Endodermal cell (in vitro differentiated cells): ENCODE data around the gene SMARCA2. TPM values are rescaled to one million over a fixed set of nuclear protein-coding genes. Genes with fewer than 3 reads are reported as not detected.

Source experiments
- DNase-seq: peaks from one replicate; pipeline ENCODE4 v3.0.0-alpha.2; 2017
- H3K27ac ChIP-seq: 2 replicates; pipeline ENCODE4 v1.5.1; 2013; ENCODE audit warnings: mild to moderate bottlenecking, low read depth, low read length, moderate library complexity
- H3K27me3 ChIP-seq: 2 replicates; pipeline ENCODE4 v1.6.1; 2013; ENCODE audit warnings: mild to moderate bottlenecking, low read length, moderate library complexity; ENCODE audit not compliant: insufficient read depth, control insufficient read depth, poor library complexity, severe bottlenecking
- H3K36me3 ChIP-seq: 2 replicates; pipeline ENCODE4 v1.7.0; 2013; ENCODE audit warnings: mild to moderate bottlenecking, low read length, moderate library complexity; ENCODE audit not compliant: control insufficient read depth, insufficient read depth
- H3K4me1 ChIP-seq: one replicate; pipeline ENCODE4 v1.7.0; 2013; ENCODE audit warnings: low read length; ENCODE audit not compliant: control insufficient read depth, insufficient read depth
- H3K4me3 ChIP-seq: 2 replicates; pipeline ENCODE4 v1.5.1; 2013; ENCODE audit warnings: mild to moderate bottlenecking, low read length, moderate library complexity
- H3K9ac ChIP-seq: 2 replicates; pipeline ENCODE4 v1.6.1; 2013; ENCODE audit warnings: mild to moderate bottlenecking, low read length, moderate library complexity; ENCODE audit not compliant: poor library complexity, severe bottlenecking; ENCODE audit errors: extremely low read depth
- H3K9me3 ChIP-seq: 2 replicates; pipeline ENCODE4 v1.6.1; 2013; ENCODE audit warnings: mild to moderate bottlenecking, low read length, moderate library complexity; ENCODE audit not compliant: control insufficient read depth
- H3K27ac Mint-ChIP-seq: 2 replicates; pipeline ENCODE4 v1.8.0; 2020; ENCODE audit warnings: mixed read lengths
- H3K27me3 Mint-ChIP-seq: 2 replicates; pipeline ENCODE4 v1.8.0; 2021; ENCODE audit warnings: mild to moderate bottlenecking, mixed read lengths; ENCODE audit not compliant: insufficient read depth
- H3K36me3 Mint-ChIP-seq: 2 replicates; pipeline ENCODE4 v1.8.0; 2020; ENCODE audit warnings: low read depth, mixed read lengths
- H3K4me1 Mint-ChIP-seq: 2 replicates; pipeline ENCODE4 v1.8.0; 2020; ENCODE audit warnings: mixed read lengths
- H3K4me3 Mint-ChIP-seq: 2 replicates; pipeline ENCODE4 v1.8.0; 2020; ENCODE audit warnings: mild to moderate bottlenecking, moderate library complexity, mixed read lengths
- H3K9me3 Mint-ChIP-seq: 2 replicates; pipeline ENCODE4 v1.8.0; 2020; ENCODE audit warnings: mild to moderate bottlenecking, mixed read lengths
- WGBS, 2 experiments: methylation state at CpG; one replicate each; pipeline versions ENCODE4 v1.1.5 to v1.1.7; 2013; ENCODE audit warnings: missing lambda C conversion rate in 2 of 2, mixed read lengths in 1 of 2; ENCODE audit not compliant: insufficient coverage in 1 of 2, insufficient read length in 1 of 2; 5-methylcytosine and 5-hydroxymethylcytosine counted together
- total RNA-seq, 2 donors: library from RNA; stranded (reverse); fragmentation: NEBNext Ultra II Directional in 1 of 2; extraction: Animal tissue kit (Norgen Biotek cat#: 25700) in 1 of 2; gene quantifications; 2 replicates in 1 of 2; 3 replicates in 1 of 2; pipeline ENCODE4 v1.2.1, GENCODE V29; 2021
- TF ChIP-seq, protein P1 (sequence below): fragments of 200-600 bp; sonication (generic); conservative IDR thresholded peaks from 2 replicates; pipeline ENCODE4 v1.5.0; 2021; ENCODE audit warnings: antibody characterized with exemption, mild to moderate bottlenecking

The SMARCA2 gene
- total RNA-seq, 2 donors from 2014 or later: 2.6 to 8.6 TPM

DNA sequence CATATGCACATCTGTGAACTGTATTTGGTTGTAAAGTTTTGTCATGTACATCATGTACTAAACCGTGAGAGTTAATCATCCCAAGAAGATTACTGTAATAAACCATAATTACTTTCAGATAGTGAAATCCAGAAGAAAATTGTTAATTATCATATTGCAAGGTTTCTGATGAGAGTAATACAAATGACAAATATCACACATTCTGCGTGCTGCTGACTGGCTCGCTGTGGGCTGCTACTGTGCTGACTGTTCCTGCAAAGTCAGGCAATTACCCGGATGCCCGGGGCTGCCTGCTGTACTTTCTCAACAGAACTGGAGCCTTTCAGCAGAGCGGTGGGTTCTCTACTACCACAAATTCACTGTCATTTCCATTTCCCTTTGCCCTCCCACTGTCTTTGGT lies 68.3 kb downstream of the SMARCA2 start:
- Mint-ChIP-seq H3K27ac (no peak overlapping the region), H3K36me3 (peaks cover 3% of the 10 kb centered on the region), H3K9me3 (no peaks in the 10 kb centered on the region), H3K4me1 (no peaks in the 10 kb centered on the region), H3K27me3 (no peaks in the 10 kb centered on the region), H3K4me3 (no peak overlapping the region)
- TF ChIP-seq, protein P1, sequence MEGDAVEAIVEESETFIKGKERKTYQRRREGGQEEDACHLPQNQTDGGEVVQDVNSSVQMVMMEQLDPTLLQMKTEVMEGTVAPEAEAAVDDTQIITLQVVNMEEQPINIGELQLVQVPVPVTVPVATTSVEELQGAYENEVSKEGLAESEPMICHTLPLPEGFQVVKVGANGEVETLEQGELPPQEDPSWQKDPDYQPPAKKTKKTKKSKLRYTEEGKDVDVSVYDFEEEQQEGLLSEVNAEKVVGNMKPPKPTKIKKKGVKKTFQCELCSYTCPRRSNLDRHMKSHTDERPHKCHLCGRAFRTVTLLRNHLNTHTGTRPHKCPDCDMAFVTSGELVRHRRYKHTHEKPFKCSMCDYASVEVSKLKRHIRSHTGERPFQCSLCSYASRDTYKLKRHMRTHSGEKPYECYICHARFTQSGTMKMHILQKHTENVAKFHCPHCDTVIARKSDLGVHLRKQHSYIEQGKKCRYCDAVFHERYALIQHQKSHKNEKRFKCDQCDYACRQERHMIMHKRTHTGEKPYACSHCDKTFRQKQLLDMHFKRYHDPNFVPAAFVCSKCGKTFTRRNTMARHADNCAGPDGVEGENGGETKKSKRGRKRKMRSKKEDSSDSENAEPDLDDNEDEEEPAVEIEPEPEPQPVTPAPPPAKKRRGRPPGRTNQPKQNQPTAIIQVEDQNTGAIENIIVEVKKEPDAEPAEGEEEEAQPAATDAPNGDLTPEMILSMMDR: no peak
- no peak overlapping the region for H3K9ac ChIP-seq
- 92 to 96% methylated on average over 4 to 5 of the region's 6 CpGs for whole genome bisulfite sequencing, 2 experiments
- no peak overlapping the region for H3K4me3 ChIP-seq
- no peaks in the 10 kb centered on the region for H3K9me3 ChIP-seq
- no peak for DNase-seq
- no peaks in the 10 kb centered on the region for H3K36me3 ChIP-seq
- no peaks in the 10 kb centered on the region for H3K4me1 ChIP-seq
- H3K27me3 ChIP-seq: no peaks in the 10 kb centered on the region
- H3K27ac ChIP-seq: no peak overlapping the region

DNA sequence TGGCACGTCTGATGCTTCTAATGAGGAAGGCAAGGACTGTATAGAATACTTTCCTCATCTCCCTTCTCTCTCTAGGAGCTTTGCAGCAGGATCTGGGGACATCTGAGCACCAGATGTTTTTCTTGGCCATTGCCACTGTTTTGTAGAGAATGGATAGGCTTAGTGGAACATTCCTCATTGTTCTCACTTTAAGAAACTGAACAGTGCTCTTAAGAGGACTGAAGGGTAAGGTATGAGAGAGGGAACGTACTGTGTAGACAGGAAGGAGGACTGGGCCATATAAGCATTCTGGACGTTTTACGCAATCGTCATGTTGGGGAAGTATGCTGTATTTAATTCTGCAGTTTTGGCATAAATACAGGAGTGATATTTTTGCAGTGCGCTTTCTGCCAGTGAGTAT lies 70.6 kb downstream of the SMARCA2 start:
- H3K27me3 ChIP-seq: no peaks in the 10 kb centered on the region
- no peaks in the 10 kb centered on the region for H3K9me3 Mint-ChIP-seq
- H3K27ac ChIP-seq: no peak overlapping the region
- H3K27ac Mint-ChIP-seq: no peak overlapping the region
- H3K4me1 Mint-ChIP-seq: no peaks in the 10 kb centered on the region
- no peak for DNase-seq
- 91 to 98% methylated on average over 5 to 6 of the region's 6 CpGs for WGBS, 2 experiments
- H3K9me3 ChIP-seq: no peaks in the 10 kb centered on the region
- no peak overlapping the region for H3K4me3 ChIP-seq
- no peaks in the 10 kb centered on the region for H3K4me1 ChIP-seq
- H3K9ac ChIP-seq: no peak overlapping the region
- no peaks in the 10 kb centered on the region for H3K36me3 ChIP-seq
- H3K27me3 Mint-ChIP-seq: no peaks in the 10 kb centered on the region
- H3K4me3 Mint-ChIP-seq: no peak overlapping the region
- no peaks in the 10 kb centered on the region for H3K36me3 Mint-ChIP-seq
- TF ChIP-seq, protein P1: no peak

DNA sequence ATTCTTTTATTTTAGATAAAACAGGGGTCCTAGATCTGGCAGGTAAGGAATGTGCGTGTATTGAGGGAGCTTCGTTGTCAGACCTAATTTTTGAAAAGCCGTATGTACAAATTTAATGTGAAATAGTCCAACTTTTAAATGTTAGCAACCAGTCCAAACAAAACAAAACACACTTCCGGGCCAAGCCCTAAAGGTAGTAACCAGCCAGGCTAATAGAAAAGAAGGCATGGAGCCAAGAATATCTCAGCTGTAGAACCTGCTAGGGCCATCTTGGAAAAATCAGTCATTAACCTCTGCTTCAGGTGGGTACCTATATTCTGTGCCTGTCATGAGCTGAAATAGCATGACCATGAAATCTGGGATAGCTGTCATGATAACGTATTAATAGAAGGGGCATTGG lies 71.0 kb downstream of the SMARCA2 start:
- no peaks in the 10 kb centered on the region for H3K27me3 ChIP-seq
- H3K36me3 Mint-ChIP-seq: no peaks in the 10 kb centered on the region
- no peak overlapping the region for H3K27ac Mint-ChIP-seq
- H3K4me3 ChIP-seq: no peak overlapping the region
- H3K36me3 ChIP-seq: no peaks in the 10 kb centered on the region
- no peaks in the 10 kb centered on the region for H3K27me3 Mint-ChIP-seq
- no peaks in the 10 kb centered on the region for H3K4me1 ChIP-seq
- no peak overlapping the region for H3K9ac ChIP-seq
- H3K4me1 Mint-ChIP-seq: no peaks in the 10 kb centered on the region
- WGBS, 2 experiments: 91 to 100% methylated on average over 2 to 5 of the region's 5 CpGs
- no peaks in the 10 kb centered on the region for H3K9me3 Mint-ChIP-seq
- TF ChIP-seq, protein P1: no peak
- DNase-seq: no peak
- H3K27ac ChIP-seq: no peak overlapping the region
- no peak overlapping the region for H3K4me3 Mint-ChIP-seq
- no peaks in the 10 kb centered on the region for H3K9me3 ChIP-seq
